Activated T-helper 9 cell treated with anti-CD3 and anti-CD28 coated beads, Interleukin-2, amount 50 U/mL, for 16 hours (primary cell): ENCODE results near the gene DENND1C.
"Not testable (repeated sequence)": the region's sequence is repeated elsewhere in the genome, so short reads cannot be mapped to it uniquely, and the experiment has no call there.

ENCODE experiments used
- DNase-seq: peaks from one replicate; pipeline ENCODE4 v3.0.0-alpha.2; 2020; ENCODE audit warnings: low read depth

DENND1C gene

DNA sequence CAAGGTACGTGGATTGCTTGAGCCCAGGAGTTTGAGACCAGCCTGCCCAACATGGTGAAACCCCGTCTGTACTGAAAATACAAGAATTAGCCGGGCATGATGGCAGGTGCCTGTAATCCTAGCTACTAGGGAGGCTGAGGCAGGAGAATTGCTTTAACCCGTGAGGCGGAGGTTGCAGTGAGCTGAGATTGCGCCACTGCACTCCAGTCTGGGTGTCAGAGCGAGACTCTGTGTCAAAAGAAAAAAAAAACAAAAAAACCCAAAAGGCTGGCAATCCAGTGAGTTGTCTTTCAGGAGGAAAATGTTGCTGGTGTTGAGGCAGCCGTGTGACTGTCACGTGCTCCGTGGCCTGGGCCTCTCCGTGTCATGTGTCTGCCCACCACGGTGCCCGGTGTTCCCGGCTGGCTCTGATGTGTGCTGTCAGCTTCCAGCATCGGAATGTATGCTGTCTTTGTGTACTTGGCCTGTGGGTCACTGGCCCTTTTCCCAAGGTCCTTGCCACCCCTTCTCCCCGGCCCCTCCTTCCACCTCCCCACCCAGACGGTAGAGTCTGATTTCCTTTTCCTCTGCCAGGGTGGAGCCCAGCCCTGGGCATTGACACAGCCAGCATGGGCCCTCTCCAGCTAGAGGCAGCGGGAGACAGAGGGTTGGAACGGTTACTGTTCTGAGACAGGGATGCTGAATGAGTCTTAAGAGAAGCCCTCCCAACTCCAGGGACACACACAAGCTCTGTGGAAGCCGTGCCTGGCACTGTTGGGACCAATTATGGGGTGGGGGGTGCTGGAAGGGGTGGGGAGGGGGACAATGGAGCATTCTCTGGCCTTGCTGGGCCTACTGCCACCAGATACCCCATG lies 27.8 kb upstream of the DENND1C start:
- DNase-seq = no peak

DNA sequence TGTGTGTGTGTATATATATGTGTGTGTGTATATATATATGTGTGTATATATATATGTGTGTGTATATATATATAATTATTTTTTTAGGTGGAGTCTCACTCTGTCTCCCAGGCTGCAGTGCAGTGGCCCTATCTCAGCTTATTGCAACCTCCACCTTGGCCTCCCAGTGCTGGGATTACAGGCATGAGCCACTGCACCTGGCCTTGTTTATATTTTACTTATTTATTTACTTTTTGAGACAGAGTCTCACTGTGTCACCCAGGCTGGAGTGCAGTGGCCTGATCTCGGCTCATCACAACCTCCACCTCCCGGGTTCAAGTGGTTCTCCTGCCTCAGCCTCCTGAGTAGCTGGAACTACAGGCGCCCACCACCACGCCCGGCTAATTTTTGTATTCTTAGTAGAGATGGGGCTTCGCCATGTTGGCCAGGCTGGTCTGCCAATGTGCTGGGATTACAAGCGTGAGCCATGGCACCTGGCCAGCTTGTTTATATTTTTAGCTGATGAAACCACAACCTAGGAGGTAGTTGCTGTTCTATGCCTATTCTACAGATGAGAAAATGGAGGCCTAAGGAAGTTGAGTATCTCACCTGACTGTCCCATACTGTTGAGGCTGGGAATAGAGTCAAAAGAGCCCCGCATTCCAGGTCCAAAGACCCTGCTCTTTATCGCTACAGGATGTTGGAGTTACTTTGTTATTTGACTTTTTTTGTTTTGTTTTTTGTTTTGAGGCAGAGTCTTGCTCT lies 26.6 kb upstream of the DENND1C start:
- DNase-seq = not testable (repeated sequence)

DNA sequence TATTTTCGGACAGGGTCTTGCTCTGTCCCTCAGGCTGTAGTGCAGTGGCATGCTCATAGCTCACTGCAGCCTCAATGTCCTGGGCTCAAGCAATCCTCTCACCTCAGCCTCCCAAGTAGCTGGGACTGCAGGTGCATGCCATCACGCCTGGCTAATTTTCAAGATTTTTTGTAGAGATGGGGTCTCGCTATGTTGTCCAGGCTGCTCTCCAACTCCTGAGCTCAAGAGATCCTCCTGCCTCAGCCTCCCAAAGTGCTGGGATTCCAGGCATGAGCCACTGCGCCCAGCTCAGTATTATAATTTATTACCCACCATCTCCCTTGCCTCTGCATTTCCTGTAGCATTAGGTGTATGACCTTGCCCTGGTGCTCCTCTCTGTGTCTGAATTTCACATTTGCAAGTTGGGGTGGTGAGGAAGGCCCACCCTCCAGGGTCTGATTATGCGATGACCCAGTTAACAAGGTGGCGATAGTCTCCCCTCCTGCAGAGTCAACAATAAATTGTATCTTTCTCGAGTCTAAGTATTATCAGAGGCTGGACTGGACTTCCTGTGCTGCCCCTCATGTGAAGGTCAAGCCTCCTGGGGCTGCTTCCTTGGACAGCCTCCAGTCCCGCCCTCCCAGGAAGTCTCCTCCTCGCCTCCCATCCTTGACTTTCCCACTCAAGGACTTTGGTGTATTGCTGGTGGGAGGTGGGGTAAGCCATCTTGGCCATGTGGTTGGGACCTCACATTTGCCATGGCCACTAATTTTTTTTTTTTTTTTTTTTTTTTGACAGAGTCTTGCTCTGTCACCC lies 22.0 kb upstream of the DENND1C start:
- no peak for DNase-seq

DNA sequence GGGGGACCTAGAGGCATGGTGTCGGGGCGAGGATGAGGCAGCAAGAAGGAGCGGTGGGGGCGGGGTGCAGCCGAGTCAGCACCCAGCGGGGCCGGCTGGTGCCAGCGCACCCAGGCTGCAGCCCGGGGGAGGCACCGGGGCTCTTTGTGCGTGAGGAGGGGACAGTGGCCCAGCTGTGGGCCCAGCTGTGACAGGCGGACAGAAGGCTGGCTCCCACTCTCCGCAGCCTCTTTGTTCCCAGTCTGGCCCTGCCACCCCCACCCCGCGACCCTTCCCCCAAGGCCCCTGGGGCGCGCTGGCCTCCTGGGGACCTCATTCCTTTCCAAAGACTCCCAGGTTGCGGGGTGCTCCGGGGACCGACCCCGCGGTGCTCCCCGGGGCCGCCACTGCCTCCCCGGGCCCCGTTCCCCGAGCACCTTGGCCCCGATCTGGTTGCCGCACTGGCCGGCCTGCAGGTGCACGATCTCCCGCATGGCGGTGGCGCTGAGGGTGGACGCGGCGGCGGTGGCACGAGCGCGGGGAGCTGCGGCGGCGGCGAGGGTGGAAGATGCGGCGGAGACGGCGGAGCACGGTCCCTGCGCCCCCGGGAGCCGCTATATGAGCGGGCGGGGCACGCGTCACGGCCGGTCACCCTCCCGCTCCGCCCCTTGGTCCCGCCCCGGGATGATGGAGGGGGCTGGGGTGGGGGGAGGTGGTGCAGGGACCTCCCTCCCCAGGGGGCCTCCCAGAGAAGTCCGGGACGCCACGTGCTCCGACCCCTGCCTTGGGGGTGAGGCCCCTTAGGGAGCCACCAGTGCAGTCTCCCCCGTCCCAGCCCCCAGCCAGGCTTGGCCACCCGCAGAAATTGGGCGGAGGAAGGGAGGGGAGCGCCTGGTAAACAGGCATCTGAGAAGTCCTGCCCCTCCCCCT lies 20.4 kb upstream of the DENND1C start, which contains the start of gene TUBB4A:
TUBB4A (minus strand) TSS at position 570 of the 909 bp plus-strand sequence; CDS start at position 473, 97 bp downstream.
- no peak for DNase-seq

DNA sequence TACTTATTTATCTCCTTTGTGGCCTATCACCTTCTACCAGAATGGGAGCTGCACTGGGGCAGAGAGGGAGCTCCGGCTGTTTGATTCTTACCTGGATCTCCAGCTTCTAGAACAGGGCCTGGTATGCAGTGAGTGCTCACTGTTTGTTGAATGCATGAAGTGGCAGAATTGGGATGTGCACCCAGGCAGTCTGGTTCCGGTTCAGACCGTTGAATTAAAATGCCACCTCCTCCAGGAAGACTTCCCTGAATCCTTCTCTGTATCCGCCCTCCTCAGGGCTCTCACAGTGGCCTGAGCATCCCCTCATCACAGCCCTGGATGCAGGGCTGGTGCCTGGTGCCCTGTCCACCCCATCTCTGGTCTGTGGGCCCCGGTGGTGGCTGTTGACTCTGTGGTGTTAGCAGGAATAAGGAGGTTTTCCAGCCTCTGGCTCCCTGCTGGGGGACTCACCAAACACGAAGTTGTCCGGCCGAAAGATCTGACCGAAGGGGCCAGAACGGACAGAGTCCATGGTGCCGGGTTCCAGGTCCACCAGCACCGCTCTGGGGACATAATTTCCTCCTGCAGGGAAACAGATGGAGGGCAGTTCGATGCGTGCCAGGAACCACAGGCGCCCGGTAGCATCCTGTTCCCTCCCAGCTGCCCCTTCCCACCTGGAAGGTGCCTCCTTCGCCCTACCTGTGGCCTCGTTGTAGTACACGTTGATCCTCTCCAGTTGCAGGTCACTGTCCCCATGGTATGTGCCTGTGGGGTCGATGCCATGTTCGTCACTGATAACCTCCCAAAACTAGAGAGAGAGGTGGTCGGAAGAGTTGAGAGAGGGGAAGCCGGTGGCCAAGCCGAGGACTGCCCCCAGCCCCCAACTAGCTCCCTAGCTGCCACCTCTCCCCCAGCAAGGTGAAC lies 19.5 kb upstream of the DENND1C start:
- DNase-seq = no peak

DNA sequence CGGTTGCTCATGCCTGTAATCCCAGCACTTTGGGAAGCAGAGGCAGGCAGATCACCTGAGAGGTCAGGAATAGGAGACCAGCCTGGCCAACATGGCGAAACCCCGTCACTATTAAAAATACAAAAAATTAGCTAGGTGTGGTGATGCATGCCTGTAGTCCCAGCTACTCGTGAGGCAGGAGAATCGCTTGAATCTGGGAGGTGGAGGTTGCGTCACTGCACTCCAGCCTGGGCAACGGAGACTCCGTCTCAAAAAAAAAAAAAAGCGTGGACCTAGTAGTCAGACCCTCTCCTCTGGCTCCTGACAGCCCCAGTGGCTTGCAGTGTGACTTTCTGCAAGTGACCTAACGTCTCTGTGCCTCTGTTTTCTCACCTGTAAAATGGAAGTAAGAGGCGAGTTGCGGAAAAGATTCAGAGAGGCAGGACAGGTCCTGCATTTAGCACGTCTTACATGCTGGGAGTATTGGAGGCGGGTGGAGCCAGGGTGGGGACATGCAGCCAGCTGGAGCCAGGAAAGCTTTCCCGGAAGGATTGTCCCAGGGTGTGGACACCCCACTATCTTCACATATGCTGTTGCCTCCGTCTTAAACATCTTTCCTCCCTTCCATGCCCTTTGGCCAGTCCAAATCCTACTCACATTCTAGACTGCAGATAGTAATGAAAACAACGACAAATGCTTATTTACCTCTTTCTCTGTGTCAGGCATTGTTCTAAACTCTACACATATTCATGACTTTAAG lies 17.6 kb upstream of the DENND1C start:
- no peak for DNase-seq

DNA sequence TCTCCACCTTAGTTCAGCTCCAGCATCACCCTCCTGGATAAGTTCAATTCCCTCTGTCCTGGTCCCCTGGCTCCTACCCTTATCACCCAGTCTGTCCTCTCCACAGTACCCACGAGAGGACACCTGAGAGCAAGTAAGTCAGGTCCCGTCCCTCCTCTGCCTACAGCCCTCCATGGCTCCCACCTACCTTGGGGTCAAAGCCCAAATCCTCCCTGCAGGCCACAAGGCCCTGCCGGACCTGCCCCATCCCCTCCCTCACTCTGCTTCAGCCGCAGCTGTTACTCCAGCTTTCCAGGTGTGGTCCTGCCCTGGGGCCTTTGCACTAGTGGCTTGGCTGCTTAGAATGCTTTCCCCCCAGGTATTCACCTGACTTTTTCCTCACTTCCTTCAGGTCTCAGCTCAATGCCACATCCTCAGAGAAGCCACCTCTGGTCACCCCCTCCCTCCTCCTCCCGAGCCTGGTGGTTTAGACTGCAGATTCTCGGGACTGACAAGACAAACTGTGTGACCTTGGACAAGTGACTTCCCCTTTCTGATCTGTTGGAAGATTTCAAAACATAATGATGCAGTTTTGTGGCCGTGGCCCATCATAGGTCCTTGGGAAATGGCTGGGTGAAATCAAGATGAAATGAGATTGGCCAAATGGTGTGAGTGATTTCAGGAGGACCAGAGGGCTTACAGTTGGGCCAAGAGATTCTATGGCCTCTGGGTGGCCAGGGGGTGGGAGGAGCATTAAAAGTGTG lies 16.9 kb upstream of the DENND1C start:
- DNase-seq = no peak

DNA sequence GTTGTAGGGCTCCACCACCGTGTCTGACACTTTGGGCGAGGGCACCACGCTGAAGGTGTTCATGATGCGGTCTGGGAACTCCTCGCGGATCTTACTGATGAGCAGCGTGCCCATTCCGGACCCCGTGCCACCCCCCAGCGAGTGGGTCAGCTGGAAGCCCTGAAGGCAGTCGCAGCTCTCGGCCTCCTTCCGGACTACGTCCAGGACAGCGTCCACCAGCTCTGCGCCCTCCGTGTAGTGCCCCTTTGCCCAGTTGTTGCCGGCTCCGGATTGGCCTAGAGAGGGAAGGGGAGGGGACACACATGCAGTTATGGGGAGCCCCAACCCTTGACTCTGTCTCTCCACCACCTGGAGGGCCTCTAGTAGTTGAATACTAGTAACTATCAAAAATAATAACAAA lies 14.4 kb upstream of the DENND1C start:
- no peak for DNase-seq

DNA sequence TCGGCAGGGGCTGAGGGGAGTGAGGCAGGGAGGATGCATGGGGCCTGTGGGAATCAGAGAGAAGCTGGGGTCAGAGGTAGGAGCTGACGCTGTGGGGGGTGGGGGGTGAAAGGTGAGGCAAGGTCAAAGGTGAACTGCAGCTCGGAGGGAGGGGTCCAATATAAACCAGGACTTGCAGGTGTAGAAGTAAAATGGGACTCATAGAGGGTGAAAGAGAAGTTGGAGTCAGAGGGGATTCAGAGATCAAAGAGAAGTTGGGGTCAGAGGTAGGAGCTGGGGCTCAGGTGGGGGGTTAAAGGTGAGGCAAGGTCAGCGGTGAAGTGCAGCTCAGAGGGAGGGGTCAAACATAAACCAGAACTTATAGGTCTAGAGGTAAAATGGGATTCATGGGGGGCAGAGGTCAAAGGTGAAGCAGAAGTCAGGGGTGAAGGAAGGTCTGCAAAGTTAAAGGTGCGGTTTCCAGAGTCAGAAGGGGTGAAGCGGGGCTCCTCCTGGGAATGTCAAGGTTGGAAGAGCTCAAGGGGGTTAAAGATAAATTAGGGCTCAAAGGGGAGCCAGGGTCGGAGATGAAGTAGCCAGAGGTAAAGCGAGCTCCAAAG lies 12.9 kb upstream of the DENND1C start:
- no peak for DNase-seq

DNA sequence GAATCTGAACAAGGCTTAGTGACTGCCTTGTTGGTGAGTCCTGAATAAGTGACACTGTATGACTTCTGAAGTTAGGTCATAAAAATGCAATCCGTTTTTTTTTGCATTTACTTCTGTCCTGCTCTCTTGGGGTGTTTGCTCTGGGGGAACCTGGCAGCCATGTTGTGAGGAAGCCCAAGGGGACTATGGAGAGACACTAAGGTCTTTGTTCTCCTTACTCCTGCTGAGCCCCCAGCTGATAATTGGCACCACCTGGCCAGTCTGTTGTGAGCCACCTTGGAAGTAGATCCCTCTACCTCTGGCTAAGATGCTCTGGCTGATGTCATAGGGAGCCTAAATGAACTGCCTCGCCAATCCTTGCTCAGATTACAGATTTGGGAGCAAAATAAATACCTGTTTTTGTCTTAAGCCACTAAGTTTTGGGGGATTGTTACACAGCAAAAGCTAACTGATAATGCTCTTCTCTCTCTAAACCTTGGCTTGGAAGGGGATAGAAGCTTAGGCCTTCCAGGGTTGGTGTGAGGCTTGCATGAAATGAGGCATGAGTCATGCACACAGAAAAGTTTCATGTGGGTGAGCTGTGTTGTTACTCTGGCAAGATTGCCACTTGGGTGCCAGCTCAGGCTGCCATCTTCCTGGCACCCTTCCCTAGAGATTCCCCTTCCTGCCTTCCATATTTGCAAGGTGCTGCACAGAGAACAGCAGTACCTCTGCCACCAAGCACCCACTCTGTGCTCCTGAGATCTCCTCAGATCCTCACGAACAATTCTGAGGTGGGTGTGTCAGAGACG lies 10.4 kb upstream of the DENND1C start:
- DNase-seq = no peak

DNA sequence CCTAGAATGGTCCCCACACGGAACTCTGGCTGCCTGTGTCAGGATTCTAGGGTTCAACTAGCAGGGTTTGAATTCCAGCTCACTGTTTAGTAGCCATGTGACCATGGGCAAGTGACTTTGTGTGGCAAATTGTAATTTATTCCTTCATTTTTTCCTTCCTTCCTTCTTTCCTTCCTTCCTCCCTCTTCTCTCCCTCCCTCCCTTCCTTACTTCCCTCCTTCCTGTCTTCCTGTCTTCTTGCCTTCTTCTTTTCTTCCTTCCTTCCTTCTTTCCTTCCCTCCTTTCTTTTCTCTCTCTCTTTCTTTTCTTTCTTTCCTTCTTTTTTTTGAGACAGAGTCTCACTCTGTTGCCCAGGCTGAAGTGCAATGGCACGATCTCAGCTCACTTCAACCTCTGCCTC lies 8.5 kb upstream of the DENND1C start:
- DNase-seq = no peak

DNA sequence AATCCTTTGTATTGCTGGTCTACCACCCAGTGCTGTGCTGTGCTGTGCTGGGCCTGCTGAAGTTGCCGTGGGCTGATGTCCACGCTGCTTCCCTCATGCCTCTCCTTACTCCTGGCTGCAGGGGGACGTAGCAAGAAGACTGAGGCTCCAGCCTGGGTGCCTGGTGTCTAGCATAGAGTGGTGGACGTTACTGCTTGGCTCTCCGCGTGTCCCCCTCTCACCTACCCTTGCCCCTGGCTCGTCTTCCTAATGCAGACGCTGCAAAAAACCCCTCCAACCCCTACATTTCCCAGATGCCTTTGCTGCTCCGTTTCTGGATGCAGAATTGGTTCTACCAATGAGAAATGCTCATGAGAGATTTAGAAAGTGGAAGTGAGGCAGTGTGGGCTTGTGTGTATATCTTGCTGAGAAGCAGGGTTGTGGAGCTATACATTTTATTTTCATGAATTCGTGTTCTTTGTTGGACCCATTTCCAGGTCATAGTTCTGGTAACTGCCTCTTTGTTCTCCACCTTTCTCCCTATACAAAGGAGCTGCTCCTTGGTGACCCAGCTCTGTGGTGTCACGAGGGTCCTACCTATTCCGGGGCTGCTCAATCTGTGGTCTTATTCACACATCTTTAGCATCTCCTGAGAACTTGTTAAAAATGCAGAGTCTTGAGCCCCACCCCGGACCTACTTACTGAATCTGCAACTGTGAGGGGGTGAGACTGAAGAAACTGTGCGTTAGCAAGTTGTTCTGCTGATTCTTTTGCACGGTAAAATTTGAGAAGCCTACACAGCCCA lies 7.9 kb upstream of the DENND1C start:
- no peak for DNase-seq

DNA sequence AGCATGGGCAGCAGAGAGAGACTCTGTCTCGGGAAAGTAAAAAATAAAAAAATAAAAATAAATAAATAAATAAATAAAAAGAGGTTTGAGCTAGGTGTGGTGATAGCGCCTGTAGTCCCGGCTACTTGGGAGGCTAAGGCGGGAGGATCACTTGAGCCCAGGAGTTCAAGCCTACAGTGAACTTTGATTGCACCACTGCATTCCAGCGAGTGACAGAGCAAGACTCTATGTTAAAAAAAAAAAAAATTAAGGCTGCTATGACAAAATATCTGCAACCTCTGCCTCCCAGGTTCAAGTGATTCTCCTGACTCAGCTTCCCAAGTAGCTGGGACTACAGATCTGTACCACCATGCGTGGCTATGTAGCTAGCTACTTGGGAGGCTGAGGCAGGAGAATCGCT lies 3.2 kb upstream of the DENND1C start:
- DNase-seq = no peak

DNA sequence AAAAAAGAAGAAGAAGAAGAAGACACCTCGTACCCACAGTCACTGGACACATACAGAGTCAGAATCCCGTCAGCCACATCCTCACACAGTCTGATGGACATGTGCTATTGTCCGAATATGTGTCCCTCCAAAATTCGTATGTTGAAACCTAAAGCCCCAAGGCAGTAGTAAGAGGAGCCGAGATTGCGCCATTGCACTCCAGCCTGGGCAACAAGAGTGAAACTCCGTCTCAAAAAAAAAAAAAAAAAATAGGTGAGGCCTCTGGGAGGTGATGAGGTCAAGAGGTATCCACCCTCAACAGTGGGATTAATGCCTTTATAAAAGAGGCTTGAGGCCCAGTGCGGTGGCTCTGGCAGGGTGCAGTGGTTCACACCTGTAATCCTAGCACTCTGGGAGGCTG lies 2.6 kb upstream of the DENND1C start:
- DNase-seq = no peak

DNA sequence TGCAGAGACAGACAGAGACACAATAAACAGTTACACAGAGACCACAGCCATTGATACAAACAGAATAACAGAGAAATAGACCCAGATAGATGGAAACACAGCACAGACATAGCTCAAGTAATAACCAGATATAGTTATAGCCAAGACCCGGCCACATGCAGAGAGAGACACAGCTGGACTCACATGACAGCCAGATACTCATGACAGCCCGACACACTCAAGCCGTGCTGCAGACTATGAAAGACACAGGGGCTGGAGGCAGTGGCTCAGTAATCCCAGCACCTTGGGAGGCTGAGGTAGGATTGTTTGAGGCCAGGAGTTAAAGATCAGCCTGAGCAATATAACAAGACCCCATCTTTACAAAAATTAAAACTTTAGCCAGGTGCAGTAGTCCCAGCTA lies 1.6 kb upstream of the DENND1C start:
- no peak for DNase-seq

DNA sequence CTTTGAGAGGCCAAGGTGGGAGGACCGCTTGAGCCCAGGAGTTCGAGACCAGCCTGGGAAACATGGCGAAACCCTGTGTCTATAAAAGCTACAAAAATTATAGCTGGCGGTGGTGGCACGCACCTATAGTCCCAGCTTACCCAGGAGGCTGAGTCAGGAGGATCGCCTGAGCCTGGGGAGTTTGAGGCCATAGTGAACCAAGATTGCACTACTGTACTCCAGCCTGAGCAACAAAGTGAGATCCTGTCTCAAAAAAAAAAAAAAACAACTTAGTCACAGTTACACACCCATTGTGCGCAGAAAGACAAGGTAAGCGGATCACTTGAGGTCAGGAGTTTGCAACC lies 728 bp upstream of the DENND1C start:
- DNase-seq = no peak

DNA sequence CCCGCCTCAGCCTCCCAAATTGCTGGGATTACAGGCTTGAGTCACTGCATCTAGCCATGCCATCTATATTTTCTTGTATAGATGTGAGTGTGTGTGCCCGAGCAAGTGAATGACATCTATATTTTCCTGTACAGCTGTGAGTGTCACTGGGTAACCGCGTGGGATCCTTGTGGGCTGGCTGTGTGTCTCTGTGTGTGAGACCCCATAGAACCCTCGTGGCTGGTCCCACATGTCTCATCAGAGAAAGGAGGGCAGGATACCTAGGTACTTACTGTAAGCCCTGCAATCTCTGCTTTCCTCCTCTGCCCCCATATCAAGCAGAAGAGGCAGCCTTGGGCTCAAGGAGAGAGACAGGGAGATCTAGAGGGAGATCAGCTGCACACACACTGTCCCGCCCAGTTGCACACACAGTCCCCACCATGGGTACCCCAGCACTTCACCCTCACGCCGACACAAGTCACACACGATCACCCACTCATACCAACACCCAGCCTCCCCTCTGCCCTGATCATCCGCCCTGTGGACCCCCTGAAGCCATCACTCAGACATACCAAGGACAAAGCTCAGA lies 655 bp downstream of the DENND1C start:
- DNase-seq = no peak
